Islet of Langerhans (tissue), 1 donor: ENCODE measurements around the gene SPHK1.

Experiments used
- FAIRE-seq: peaks from one replicate; lab custom pipeline; 2011; peaks lifted over from hg19 to GRCh38; lab: Jason Lieb, UNC

Gene SPHK1

DNA sequence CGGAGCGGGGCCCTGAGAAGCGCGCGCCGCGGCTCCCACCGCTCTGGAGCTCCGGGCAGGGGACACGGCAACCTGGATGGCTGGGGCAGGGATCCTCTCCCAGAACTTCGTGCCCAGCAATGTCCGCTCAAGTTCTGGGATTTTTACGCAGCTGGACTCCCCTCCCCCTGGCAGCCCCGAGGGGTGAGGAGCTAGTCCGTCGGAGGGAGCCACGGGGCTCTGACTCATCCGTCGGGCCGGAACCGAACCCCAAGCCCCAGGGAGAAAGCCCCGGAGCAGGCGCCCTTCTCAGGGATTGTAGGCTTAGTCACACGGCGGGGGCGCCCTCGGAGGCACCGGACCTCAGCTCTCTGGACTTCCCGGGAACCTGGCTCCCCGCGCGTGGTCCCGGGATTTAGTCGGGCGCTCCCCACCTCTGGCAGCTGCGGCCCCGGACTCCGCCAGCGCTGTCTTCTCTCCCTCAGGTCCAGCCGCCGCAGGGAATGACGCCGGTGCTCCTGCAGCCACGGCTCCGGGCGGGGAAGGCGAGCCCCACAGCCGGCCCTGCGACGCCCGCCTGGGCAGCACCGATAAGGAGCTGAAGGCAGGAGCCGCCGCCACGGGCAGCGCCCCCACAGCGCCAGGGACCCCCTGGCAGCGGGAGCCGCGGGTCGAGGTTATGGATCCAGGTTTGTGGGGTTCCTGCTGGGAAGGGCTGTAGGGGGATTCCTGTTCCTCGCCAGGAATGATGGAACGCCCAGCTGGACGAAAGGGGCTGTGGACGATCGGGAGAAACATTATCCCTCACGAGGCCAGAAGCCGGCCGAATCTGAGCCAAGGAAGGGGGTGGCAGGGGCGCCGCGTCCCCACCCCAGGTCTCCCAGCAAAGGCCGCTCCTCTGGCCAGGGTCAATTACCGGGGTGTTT, 830 bp downstream of the SPHK1 start:
- no peak for FAIRE-seq

DNA sequence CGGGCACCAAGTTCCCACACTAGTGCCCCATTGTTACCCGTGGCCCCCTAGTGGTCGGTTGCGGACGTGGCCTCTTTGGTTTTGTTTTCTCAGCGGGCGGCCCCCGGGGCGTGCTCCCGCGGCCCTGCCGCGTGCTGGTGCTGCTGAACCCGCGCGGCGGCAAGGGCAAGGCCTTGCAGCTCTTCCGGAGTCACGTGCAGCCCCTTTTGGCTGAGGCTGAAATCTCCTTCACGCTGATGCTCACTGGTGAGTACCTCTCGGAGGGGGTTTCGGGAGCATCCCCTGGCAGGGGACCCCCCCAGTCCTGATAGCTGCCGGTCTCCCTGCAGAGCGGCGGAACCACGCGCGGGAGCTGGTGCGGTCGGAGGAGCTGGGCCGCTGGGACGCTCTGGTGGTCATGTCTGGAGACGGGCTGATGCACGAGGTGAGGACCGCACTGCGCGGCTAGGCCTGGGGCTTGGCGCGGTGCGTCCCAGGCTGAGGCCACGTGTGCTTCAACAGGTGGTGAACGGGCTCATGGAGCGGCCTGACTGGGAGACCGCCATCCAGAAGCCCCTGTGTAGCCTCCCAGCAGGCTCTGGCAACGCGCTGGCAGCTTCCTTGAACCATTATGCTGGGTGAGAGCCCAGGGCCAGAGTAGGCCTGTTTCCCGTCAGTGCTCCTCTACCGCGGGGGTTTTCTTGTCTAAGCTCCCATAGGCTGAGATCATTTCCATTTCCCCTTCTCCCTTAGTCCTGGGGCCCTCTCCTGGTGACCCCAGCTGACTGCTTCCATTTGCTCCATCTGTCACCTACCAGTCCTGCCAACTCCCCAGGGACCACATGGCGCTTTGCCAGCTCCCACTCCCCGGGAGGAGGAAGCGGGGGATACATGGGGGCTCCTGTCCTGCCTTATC, 1.7 kb downstream of the SPHK1 start:
- no peak for FAIRE-seq

DNA sequence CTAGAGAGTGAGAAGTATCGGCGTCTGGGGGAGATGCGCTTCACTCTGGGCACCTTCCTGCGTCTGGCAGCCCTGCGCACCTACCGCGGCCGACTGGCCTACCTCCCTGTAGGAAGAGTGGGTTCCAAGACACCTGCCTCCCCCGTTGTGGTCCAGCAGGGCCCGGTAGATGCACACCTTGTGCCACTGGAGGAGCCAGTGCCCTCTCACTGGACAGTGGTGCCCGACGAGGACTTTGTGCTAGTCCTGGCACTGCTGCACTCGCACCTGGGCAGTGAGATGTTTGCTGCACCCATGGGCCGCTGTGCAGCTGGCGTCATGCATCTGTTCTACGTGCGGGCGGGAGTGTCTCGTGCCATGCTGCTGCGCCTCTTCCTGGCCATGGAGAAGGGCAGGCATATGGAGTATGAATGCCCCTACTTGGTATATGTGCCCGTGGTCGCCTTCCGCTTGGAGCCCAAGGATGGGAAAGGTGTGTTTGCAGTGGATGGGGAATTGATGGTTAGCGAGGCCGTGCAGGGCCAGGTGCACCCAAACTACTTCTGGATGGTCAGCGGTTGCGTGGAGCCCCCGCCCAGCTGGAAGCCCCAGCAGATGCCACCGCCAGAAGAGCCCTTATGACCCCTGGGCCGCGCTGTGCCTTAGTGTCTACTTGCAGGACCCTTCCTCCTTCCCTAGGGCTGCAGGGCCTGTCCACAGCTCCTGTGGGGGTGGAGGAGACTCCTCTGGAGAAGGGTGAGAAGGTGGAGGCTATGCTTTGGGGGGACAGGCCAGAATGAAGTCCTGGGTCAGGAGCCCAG, 2.8 kb downstream of the SPHK1 start:
- FAIRE-seq = no peak

DNA sequence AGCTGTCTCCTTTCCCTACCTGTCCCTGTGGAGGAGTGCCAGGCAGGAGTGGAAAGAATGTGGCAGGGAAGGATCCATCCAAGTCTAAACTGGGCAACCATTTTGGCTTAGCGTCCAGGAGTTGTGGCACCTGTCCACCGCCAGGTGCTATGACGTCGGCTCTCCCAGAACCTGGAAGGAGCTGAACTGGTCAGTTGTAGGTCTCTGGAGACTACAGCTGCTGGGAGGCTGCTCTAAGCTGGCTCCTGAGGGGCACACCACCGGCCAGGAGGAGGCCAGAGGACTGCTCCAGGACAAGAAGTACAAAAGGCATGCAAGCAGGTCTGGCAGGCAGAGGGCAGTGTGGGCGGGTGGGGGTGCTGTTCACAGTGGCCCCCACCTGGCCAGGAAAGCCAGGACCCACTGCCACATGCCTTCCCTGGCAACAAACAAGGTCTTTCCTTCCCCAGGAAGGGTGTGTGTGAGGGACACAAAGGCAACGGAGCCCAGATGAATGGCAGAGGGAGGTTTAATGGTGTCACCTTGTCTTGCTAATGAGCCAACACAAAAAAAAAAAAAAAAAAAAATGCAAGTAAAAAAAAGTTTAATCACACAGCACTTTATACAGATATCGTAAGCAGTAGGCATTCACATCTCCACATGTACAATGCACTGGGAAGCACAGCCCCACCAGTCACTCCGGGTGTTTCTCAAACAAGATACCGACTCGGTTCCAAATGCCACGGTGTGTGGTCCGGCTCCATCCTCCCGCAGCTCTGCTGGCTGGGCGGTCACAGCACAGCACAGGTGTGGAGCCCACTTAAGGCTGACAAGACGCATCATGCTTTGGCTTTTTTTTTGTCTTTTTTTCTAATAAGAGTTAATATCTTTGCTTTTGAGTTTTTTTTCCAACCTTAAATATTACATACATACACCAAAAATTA, 4.8 kb downstream of the SPHK1 start:
- FAIRE-seq = no peak

DNA sequence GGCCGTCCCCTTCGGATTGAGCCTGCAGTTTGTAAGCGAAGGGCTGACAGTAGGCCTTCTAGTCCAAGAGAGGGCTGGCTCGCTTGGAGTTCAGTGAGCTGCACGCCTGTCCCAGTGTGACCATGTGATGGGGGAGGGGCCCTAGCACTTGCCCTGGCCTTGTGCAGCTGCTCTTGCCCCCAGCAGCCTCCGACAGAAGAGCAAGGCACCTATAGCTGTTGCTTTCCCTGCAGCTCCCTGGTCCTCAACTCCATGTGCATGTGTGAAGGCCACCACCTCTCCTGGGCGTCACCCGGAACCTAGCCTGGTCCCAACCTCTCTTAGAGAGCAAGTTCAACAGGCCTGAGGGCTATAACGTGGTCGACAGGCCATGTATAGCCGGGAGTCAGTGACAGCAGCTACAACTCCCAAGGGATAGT, 5.6 kb downstream of the SPHK1 start:
- no peak for FAIRE-seq

DNA sequence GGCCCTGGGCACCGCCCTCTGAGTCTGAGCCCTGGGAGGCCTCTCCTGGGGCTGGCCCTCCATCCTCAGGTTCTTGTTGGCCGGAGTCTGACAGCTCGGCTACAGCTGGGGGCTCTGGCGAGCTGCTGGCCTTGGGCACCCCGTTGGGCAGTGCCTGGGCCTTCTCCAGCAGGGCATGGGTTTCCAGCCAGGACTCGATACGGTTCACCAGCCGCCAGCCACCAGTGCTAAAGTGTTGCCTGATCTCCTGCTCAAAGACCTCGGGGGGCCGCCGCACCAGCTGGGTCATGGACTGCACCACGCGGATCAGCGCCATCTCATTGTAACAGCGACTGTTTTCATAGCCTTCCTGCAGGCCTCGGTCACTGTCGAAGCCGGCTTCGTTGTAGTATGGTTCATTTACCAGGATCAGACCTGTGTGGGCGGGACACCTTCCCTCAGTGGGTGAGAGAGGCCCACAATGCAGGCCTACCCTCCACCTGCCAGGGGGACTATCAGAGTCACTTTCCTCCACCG, 6.8 kb downstream of the SPHK1 start:
- FAIRE-seq = no peak

DNA sequence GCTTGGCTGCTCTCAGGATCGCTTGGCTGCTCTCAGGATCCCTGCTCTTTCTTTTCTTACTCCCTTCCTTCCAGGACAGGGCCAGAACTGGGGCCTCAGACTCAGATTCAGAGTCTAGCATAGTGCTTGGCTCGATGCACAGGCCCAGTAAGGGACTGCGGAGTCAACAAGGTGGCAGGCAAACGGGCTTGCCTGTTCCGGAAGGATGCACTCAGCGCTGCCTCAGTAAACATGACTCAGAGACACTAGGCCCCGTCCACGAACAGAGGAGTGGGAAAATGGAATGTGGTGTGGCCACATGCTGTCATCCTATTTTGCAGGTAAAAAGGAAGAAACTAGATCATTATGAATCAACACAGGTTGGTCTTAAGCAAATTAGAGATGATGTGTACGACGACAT, 9.8 kb downstream of the SPHK1 start:
- FAIRE-seq = no peak

DNA sequence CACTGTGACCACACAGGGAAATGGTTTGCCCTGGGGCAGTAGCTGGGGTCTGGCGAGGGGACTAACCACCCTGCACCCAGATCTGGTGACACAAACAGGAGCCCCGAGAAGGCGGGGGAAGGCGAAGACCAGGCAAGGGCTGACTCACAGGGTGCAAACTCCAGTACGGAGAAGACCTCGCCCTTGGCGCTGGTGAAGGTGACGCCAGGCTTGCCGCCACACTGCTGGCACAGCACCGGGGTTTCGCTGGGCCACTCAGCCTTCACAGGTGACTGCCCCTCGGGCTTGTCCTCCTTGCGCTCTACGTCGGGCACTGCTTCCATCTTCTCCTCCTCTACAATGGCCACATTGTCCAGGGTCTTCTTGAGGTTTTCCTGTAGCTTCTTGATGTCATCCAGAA, 11.6 kb downstream of the SPHK1 start:
- no peak for FAIRE-seq

DNA sequence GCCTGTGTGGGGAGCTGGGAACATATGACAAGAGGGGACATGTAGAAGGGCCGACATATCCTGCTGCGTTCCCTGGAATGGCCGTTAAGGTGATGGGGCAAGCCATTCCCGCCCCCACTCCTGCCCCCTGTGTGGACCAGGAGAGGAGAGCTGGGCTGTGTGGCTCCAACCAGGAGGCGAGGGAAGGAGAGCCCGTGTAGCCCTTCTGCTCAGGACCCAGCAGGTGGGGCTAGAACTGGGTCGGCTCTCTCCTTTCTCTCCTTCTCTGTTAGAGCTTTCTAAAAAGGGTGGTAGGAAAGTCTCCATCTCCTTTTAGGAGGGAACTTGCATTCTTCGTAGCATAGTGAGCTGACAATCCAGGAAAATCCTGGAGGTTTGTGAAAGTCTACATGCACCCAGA, 12.8 kb downstream of the SPHK1 start:
- no peak for FAIRE-seq

DNA sequence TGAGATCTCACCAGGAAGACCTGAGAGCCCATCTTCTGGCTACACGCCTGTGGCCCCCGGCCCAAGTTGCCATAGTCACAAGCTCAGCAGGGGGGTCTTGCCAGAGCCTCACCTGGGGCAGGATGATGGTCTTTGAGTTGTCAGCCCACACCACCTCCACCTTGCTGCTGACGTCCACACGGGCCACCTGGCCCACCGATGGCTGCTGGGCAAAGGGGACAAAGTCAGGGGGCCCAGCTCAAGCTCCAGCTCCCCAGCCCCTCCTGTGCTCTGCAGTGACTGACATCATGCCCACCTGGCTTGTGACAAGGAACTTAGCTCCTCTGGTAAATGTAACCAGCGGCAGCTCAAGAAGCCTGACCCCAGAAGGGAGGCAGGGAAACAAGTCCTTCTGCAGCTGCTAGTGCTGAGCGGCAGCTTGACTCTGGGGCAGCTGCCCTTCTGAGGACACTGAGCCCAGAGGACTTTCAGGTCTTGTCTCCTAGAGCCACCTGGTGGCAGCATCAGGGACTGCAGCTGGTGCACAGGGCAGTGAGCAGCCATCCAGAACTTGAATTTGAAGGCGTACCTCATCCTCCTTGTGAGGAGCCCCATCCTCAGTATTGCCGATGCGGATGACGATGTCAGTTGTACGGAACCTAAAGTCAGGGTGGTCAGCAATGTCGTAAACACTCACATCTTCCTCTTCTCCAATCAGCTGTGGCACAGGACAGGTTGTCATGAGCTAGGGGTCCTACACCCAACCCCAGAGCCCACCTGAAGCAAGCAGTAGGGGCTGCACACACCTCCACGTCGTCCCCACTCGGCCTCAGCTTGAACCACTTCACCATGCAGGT, 13.5 kb downstream of the SPHK1 start:
- FAIRE-seq = no peak

DNA sequence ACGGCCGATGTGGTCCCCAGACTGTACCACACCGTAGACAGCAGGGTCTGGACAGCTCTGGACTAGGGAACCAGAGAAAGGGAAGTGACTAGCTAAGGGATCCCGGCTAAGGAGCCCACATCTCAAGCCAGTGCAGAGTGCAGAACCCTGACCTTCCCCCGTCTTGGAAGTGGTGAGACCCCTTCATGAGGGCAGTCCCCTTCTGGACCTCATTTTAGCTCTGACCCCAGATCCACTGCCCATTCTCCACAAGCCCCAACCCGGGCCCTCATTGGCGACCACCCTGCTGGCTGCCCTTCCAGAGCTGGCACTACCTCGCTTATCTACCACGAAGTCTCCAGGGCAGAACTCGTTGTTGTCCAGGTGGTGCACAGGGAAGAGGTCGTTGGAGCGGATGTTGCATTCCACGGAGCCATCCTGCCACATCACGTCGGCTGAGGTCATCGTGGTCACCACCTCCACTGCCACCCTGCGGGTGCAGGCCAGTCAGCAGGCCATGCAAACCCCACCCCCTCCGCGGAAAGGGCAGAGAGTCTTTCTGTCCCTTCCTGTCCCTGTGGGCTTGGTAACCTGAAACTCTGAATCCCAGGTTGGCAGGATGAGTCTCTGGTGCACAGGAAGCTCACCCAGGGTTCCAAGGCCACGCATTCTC, 14.2 kb downstream of the SPHK1 start:
- no peak for FAIRE-seq

DNA sequence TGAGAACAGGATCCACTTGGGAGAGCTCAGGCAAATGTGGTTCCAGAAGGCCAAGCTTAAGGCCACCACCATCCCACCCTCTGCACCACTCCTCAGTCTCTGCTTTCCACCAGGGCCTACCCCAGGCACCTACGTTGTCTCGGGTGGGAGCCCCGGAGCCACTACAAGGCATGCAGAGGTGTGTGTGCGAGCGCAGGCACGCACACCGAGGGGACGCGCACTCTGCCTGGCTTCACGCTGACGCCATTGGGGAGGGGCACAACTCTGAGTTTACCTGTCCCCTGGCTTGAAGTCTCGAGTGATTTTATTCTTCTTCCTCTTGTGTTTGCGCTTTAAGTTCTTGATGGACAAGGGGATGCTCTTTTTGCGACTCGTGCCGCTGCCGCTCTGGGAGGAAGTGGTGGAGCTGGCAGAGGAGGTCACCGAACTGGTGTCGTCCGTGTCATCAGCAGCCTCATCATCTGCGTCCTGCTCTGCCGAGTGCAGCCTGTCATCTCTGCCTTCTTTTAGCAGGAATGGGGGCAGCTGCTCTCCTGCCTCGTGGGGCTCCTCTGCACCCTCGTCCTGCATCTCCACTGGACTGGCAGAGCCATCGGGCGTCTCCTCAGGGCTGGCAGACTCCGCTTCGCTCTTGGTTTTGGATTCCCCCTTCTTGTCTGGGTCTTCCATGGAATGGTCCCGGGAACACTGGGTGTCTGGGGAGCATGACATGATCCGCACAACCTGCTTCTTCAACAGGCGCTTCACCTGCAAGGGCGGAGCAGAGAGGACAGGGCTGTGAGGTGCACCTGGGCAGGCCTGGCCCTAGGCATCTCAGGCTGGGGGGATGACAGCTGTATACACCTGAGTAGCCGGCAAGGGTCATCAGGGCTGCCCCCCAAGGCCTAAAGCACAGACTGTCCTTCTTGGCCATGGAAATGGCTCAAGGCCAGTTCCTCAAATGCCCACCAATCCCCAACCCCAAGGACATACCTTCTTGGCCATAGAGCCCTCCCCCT, 15.1 kb downstream of the SPHK1 start:
- no peak for FAIRE-seq

DNA sequence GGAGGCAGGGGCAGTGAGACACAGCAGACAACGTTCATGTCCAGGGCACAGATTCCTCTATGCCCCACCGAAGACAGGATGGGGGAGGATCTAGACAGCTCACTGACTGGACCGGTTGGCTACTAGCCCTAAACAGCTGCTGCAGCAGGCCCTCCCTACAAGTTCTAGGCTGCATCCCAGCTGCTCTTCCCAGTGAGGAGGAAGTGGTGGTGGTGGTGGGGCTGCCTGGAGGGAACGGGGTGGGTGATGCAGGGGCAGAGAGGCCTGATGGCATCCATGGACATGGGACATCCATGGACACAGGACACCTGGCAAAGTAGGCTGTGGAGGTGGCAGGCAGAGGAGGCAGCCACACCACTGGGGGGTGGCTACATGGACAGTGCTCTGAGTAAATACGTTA, 18.3 kb downstream of the SPHK1 start:
- FAIRE-seq = no peak

DNA sequence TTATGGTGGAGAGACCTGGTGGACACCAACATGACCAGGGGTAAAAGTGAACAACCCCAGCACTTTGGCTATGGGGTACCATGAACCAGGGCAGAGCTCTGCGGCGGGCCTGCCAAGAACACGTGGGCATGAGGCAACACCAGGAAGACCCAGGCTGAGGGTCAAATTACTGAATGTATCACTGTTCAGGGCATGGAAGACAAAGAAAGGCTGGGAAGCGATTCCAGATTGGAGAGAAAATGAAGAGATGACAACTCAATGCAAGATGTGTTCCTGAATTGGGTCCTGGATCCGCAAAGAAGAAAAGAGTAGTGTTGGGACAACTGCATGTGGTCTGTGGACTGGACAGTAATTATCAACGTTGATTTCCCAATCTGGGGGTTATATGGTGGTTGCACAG, 19.8 kb downstream of the SPHK1 start:
- FAIRE-seq = no peak

DNA sequence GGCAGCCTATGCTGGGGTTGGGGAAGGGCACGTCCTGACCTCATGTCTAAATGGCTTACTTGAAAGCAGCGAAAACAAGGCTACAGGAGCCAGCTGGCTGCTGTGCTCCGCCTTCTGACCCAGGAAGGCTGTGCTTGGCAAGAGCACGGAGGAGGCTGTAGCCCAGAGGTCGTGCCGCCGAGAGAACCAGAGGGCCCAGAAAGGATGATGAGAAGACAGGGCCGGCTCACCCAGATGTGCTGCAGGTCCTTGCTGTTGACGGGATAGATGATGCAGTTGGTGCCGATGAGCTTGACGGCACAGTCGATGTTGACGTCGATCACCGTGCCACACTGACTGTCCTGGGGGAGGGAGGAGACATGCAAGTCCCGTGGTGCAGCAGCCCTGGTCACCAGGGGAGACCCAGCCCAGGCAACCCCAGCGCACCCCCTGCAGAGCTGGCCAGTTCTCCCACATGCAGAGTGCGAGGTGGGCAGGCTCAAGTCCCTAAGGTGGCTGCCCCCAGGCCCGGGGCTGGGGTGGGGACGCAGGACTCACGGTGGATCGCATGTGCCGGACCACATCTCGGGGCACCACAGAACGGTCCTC, 20.7 kb downstream of the SPHK1 start:
- no peak for FAIRE-seq

DNA sequence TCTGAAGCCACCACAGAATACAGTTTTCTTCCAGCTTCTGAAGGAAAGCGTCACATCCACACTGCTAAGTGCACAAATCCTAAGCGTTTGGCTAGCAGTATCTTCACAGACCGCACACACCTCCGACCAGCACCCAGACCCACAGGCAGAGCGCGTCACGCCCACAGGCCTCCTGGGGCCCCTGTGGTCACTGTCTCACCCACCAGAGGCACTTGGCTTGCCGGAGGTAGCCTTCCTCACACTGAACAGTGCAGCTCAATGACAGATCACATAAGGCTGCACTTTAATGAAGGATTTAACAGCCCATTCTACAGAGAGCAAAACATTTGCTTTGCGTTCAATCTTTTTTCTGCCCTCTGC, 21.2 kb downstream of the SPHK1 start:
- no peak for FAIRE-seq

DNA sequence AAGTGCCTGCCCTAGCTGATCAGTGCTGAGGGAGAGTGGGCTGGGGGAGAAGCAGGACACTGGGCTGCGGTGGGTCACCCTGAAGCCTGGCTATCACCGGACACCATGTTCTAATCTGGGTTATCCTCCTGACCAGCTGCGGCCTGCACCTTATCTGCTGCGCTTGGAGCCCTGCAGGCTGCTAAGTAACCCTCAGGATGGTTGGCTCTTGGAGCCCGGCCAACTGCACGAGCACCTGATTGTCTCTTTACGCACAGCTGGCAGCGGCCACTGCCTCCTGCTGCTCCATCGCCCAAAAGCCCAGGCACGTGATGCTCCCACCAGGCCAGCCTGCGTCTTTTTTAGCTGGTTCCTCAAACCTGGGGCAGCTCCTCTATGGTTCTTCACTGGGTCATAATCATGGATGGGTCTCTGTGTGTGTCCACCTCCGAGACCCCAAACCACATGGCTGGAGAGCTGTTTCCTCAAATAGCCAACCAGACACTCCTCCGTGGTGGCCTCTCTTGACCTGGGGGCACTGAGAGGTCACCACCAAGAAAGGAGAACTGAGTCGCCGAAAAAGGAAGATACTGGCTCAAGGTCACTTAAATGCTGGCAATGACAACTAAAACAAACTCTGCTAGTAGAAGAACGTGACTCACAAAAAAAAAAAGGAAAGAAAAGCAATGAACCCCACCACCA, 21.7 kb downstream of the SPHK1 start:
- FAIRE-seq = no peak

DNA sequence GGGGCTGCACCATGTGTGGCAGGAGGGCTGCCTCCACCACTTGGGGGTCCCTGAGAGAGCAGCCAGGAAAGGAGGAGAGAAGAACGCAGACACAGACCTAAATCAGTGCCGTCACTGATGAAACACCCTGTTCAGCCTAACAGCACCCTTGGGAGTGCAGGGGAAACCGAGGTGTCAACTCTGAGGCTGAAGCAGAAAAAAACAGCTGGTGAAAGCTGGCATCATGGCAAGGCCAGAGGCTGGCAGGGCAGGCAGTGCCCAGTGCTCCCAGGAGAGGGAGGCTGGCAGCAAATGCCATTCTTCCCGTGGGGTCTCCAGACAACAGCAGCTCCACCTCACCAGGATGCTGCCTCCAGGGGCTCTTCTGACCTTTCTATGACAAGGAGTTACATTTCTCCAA, 23.1 kb downstream of the SPHK1 start:
- no peak for FAIRE-seq
